D721Med (cell line): ENCODE results near the gene PKM.

Experiments
- DNase-seq: peaks from one replicate; pipeline ENCODE4 v3.0.0; 2011; ENCODE audit warnings: low spot score; ENCODE audit not compliant: insufficient read length
- FAIRE-seq: peaks from 2 replicates; lab custom pipeline; 2011; peaks lifted over from hg19 to GRCh38; lab: Jason Lieb, UNC
- TF ChIP-seq, protein P1 (sequence below): IDR thresholded peaks from 2 replicates; pipeline ENCODE4 v1.5.1; 2012; ENCODE audit warnings: mild to moderate bottlenecking, control low read depth; ENCODE audit not compliant: insufficient read depth; ENCODE audit errors: missing control alignments

PKM gene

GRCh38 chr15:72178976-72179585 lies 51.9 kb downstream of the PKM start:
- DNase-seq: no peak
- no peak for FAIRE-seq
- TF ChIP-seq, protein P1, sequence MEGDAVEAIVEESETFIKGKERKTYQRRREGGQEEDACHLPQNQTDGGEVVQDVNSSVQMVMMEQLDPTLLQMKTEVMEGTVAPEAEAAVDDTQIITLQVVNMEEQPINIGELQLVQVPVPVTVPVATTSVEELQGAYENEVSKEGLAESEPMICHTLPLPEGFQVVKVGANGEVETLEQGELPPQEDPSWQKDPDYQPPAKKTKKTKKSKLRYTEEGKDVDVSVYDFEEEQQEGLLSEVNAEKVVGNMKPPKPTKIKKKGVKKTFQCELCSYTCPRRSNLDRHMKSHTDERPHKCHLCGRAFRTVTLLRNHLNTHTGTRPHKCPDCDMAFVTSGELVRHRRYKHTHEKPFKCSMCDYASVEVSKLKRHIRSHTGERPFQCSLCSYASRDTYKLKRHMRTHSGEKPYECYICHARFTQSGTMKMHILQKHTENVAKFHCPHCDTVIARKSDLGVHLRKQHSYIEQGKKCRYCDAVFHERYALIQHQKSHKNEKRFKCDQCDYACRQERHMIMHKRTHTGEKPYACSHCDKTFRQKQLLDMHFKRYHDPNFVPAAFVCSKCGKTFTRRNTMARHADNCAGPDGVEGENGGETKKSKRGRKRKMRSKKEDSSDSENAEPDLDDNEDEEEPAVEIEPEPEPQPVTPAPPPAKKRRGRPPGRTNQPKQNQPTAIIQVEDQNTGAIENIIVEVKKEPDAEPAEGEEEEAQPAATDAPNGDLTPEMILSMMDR: no peak

GRCh38 chr15:72176743-72177142 lies 54.2 kb downstream of the PKM start:
- TF ChIP-seq, protein P1: no peak
- no peak for FAIRE-seq
- no peak for DNase-seq

- TF ChIP-seq, protein P1: no peak
- DNase-seq: no peak
- FAIRE-seq: no peak
These were observed 54.8 kb downstream of the PKM start for GRCh38 chr15:72176159-72176558.

DNA sequence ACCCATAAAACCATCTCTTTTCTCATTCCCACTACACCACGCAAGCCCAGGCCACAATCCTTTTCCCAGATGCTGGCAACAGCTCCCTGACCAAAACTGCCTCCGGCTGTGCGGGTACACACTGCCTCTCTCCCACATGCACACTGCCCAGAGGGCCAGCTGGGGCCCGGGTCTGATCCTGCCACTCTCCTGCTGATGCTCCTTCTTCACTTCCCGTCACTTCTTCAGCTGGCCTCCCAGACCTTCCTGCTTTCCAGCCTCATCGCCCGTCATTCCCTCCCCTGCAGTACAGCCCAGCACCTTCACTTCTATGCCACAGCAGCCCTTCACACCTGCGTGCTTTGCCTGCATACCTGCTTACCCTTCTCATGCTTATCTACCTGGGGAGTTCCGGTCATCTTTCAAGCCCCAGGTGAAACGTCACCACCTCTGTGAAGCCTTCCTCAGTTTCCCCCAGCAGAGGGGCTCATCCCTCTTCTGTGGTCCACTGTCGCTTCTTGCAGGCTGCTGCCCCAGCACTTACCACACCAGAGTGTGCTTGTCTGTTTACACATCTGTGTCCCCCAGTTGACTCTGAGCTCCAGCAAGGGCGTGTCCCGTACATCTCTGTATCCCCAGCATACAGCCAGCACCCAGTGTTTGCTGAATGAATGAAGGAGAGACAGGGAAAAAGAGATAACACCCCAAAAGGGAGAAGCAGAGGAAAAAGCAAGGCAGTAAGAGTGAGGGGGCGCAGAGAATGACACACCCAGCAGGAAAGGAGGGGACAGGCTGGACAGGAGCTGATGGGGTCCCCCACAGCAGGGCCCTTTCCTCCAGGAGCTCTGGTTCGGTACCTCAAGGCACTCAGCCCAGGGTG lies 55.6 kb downstream of the PKM start:
- DNase-seq (no peak), FAIRE-seq (no peak)
- TF ChIP-seq, protein P1: no peak

- no peak for FAIRE-seq
- TF ChIP-seq, protein P1: no peak
These were observed 56.3 kb downstream of the PKM start for GRCh38 chr15:72174551-72175165.

DNA sequence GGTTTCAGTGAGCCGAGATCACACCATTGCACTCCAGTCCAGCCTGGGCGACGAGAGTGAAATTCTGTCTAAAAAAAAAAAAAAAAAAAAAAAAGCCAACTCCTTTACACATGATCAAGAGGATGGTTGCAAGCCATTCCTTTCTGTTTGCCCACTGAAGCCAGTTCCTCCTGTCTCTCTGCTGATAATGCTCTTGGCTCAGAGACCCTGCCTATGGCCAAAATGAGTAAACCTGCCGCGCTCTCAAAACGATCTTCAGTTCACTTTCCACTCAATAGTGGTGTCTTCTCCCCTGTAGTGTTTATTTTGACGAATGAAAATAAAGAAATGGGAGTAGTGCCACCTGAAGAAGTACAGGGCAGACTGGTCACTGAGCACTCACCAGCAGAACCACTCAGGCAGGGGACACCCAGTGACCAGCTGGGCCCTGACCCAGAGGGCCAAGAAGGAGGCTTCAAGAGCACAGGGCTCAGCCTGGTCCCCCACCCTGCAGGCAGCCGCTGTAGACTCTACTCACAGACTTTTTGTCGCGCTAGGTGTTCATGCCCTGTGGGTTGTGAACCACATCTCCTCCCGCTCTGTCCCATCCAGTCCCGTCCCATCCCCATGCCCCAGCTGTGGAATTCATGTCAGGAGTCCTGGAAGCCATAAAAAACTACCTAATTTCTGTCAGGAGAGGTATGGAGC lies 57.0 kb downstream of the PKM start:
- DNase-seq: no peak
- TF ChIP-seq, protein P1: no peak
- FAIRE-seq: no peak

More at GRCh38 chr15:72174551-72175165, 56.3 kb downstream of the PKM start:
- no peak for DNase-seq
